CD4-positive, alpha-beta T cell treated with Interleukin-17A for 1 hour (primary cell): ENCODE measurements around the gene CCR5AS.

ENCODE experiments used
- DNase-seq: peaks from one replicate; pipeline ENCODE4 v3.0.0-alpha.2; 2020

Gene CCR5AS

DNA sequence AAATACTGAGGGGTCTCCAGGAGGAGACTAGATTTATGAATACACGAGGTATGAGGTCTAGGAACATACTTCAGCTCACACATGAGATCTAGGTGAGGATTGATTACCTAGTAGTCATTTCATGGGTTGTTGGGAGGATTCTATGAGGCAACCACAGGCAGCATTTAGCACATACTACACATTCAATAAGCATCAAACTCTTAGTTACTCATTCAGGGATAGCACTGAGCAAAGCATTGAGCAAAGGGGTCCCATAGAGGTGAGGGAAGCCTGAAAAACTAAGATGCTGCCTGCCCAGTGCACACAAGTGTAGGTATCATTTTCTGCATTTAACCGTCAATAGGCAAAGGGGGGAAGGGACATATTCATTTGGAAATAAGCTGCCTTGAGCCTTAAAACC lies 31.6 kb downstream of the CCR5AS start:
- no peak for DNase-seq

DNA sequence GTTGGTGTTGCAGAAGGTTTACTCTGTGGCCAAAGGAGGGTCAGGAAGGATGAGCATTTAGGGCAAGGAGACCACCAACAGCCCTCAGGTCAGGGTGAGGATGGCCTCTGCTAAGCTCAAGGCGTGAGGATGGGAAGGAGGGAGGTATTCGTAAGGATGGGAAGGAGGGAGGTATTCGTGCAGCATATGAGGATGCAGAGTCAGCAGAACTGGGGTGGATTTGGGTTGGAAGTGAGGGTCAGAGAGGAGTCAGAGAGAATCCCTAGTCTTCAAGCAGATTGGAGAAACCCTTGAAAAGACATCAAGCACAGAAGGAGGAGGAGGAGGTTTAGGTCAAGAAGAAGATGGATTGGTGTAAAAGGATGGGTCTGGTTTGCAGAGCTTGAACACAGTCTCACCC lies 32.1 kb downstream of the CCR5AS start:
- DNase-seq, result no peak

DNA sequence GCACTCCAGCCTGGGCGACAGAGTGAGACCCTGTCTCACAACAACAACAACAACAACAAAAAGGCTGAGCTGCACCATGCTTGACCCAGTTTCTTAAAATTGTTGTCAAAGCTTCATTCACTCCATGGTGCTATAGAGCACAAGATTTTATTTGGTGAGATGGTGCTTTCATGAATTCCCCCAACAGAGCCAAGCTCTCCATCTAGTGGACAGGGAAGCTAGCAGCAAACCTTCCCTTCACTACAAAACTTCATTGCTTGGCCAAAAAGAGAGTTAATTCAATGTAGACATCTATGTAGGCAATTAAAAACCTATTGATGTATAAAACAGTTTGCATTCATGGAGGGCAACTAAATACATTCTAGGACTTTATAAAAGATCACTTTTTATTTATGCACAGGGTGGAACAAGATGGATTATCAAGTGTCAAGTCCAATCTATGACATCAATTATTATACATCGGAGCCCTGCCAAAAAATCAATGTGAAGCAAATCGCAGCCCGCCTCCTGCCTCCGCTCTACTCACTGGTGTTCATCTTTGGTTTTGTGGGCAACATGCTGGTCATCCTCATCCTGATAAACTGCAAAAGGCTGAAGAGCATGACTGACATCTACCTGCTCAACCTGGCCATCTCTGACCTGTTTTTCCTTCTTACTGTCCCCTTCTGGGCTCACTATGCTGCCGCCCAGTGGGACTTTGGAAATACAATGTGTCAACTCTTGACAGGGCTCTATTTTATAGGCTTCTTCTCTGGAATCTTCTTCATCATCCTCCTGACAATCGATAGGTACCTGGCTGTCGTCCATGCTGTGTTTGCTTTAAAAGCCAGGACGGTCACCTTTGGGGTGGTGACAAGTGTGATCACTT lies 34.1 kb downstream of the CCR5AS start:
- DNase-seq, result peak; percentile 59

DNA sequence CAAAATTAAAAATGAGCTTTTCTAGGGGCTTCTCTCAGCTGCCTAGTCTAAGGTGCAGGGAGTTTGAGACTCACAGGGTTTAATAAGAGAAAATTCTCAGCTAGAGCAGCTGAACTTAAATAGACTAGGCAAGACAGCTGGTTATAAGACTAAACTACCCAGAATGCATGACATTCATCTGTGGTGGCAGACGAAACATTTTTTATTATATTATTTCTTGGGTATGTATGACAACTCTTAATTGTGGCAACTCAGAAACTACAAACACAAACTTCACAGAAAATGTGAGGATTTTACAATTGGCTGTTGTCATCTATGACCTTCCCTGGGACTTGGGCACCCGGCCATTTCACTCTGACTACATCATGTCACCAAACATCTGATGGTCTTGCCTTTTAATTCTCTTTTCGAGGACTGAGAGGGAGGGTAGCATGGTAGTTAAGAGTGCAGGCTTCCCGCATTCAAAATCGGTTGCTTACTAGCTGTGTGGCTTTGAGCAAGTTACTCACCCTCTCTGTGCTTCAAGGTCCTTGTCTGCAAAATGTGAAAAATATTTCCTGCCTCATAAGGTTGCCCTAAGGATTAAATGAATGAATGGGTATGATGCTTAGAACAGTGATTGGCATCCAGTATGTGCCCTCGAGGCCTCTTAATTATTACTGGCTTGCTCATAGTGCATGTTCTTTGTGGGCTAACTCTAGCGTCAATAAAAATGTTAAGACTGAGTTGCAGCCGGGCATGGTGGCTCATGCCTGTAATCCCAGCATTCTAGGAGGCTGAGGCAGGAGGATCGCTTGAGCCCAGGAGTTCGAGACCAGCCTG lies 35.1 kb downstream of the CCR5AS start:
- DNase-seq, result no peak

DNA sequence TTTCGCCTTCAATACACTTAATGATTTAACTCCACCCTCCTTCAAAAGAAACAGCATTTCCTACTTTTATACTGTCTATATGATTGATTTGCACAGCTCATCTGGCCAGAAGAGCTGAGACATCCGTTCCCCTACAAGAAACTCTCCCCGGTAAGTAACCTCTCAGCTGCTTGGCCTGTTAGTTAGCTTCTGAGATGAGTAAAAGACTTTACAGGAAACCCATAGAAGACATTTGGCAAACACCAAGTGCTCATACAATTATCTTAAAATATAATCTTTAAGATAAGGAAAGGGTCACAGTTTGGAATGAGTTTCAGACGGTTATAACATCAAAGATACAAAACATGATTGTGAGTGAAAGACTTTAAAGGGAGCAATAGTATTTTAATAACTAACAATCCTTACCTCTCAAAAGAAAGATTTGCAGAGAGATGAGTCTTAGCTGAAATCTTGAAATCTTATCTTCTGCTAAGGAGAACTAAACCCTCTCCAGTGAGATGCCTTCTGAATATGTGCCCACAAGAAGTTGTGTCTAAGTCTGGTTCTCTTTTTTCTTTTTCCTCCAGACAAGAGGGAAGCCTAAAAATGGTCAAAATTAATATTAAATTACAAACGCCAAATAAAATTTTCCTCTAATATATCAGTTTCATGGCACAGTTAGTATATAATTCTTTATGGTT lies 35.9 kb downstream of the CCR5AS start, which contains the start of gene CCR5:
CCR5 (plus strand) TSS at position 108 of the 680 bp plus-strand sequence. CDS start 1,957 bp downstream, outside the sequence.
- peak; percentile 63 for DNase-seq

DNA sequence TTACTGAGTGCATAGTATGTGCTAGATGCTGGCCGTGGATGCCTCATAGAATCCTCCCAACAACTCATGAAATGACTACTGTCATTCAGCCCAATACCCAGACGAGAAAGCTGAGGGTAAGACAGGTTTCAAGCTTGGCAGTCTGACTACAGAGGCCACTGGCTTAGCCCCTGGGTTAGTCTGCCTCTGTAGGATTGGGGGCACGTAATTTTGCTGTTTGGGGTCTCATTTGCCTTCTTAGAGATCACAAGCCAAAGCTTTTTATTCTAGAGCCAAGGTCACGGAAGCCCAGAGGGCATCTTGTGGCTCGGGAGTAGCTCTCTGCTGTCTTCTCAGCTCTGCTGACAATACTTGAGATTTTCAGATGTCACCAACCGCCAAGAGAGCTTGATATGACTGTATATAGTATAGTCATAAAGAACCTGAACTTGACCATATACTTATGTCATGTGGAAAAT lies 37.2 kb downstream of the CCR5AS start:
- no peak for DNase-seq

DNA sequence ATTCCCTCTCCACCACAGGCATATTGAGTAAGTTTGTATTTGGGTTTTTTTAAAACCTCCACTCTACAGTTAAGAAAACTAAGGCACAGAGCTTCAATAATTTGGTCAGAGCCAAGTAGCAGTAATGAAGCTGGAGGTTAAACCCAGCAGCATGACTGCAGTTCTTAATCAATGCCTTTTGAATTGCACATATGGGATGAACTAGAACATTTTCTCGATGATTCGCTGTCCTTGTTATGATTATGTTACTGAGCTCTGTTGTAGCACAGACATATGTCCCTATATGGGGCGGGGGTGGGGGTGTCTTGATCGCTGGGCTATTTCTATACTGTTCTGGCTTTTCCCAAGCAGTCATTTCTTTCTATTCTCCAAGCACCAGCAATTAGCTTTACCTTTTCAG lies 37.7 kb downstream of the CCR5AS start:
- no peak for DNase-seq

DNA sequence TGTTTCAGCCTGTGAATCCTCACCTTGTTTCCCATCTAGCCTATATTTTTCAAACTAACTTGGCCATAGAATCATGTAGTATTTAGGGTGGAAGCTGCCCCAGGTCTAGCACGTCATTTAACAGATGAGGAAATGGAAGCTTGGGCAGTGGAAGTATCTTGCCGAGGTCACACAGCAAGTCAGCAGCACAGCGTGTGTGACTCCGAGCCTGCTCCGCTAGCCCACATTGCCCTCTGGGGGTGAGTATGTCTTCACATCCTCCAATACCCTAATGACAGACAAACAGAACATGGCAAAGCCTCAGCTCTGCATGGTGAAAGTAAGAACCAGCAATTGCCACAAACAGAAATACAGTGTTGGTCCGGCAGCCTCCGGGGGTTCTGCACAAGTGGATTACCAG lies 38.3 kb downstream of the CCR5AS start:
- DNase-seq, result peak; percentile 82

DNA sequence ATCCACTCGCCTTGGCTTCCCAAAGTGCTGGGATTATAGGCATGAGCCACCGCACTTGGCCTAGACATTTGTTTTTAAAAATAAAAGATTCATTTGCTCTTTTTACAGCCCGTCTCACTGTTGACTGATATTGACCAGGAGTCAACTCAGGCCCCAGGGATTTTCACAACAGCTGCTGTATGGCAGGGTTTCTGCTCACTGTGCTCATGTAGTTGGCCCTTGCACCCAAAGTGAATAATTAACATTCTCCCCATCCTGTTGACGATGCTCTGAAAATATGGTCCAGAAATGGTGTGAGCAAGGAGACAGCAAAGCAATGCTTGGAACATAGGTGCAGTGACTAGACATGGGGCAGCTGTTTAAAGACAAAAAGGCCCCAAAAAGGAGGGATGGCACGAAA lies 39.1 kb downstream of the CCR5AS start:
- no peak for DNase-seq

DNA sequence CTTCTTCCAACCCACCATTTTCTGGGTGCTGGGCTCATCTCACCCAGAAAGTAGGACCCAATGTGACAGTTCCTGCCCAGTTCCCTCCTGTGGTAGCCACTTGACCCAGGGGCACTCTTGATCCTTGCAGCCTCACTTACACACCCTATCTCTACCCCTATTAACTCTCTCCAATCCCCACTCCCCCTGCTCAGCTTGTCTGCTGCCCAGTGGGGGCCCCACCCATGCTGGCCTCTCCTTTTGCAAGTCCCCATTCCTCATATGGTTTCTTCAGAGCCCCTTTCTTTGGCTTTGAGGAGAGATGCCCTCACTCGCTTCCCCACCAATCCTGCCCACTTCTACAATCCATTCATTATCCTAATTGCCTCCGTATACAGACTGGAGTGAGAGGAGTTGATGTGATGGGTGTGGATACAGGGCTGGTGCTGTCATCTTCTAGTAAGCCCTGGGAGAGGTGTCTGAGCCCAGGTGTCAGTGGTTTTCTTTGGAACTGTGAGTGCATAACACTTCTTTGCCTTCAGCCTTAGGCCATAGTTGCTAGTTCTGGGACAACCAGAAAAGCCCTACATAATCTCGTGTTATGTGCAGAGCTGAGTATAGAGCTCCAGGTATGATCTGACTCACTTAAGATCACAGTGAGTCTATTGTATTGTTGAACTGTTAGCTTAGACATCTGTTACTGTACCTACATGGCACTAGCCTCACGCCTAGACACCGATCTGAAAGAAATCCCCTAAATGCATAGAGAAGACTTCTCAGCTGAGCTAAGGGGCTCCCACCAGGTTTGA lies 40.9 kb downstream of the CCR5AS start:
- DNase-seq, result no peak

DNA sequence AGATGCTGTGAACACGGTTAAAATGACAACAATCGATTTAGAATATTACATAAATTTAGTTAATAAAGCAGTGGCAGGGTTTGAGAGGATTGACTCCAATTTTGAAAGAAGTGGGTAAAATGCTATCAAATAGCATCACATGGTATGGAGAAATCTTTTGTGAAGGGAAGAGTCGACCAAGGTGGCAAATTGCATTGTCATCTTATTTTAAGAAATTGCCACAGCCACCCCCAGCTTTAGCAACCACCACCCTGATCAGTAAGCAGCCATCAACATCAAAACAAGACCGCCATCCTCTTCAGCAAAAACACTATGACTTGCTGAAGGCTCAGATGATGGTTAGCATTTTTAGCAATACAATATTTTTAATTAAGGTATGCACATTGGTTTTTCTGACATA lies 41.8 kb downstream of the CCR5AS start:
- DNase-seq, result no peak

DNA sequence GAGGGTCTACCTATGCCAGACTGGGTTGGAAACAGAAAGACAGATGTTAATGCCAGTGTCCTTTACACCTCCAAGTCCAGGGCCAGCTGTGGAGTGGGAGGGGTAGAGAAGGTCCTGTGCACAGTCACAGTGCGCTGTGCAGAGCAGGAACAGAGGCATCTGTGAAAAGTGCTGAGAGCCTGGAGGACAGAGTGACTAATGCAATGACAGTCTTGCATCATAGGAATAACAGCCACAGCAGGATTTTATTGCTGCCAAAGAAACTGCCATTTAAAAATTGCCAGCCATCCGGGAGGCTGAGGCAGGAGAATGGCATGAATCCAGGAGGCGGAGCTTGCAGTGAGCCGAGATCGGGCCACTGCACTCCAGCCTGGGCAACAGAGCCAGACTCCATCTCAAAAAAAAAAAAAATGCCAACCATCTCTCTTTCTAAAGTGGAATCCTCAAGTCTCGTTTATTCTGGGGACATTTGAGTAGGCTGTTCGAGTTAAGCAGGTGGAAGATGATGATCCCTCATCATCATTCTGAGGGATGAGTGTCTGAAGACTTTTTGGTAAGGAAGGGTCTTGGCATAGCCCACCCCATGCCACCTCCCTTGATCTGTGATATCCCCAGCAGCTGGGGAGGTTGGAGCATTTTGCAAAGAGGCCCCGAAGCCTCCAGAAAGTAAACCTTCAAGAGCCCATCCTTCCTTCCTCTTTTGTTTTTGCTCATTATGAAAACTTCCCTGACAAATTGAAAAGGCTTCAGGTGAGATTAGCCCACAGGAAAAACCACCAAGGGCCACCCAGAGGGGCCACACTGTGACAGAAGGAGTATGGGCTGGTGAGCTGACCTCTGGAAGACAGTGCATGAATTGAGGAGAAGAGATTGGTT lies 45.2 kb downstream of the CCR5AS start:
- no peak for DNase-seq

DNA sequence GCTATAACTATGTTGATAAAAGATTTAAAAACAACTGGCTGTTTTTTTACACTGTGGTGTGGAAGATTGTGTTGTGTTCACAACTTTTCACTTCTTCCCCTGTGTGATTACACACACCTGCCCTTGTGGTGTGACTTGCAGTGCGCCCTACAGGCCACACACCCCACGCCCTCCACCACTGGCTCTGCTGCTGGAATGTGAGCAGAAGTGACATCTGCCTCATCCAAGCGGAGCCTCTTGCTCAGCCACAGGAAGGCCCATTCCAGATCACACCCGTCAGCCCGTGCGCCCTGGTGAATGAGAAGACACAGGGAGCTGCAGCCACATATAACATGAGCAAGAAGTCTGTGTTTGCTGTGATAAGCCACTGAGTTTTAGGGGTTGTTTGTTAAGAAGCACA lies 46.0 kb downstream of the CCR5AS start:
- no peak for DNase-seq

DNA sequence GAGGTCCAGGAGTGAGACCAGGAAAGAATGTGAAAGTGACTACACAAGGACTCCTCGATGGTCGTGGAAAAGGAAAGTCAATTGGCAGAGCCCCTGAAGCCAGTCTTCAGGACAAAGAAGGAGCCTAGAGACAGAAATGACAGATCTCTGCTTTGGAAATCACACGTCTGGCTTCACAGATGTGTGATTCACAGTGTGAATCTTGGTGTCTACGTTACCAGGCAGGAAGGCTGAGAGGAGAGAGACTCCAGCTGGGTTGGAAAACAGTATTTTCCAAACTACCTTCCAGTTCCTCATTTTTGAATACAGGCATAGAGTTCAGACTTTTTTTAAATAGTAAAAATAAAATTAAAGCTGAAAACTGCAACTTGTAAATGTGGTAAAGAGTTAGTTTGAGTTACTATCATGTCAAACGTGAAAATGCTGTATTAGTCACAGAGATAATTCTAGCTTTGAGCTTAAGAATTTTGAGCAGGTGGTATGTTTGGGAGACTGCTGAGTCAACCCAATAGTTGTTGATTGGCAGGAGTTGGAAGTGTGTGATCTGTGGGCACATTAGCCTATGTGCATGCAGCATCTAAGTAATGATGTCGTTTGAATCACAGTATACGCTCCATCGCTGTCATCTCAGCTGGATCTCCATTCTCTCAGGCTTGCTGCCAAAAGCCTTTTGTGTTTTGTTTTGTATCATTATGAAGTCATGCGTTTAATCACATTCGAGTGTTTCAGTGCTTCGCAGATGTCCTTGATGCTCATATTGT lies 47.0 kb downstream of the CCR5AS start:
- no peak for DNase-seq

DNA sequence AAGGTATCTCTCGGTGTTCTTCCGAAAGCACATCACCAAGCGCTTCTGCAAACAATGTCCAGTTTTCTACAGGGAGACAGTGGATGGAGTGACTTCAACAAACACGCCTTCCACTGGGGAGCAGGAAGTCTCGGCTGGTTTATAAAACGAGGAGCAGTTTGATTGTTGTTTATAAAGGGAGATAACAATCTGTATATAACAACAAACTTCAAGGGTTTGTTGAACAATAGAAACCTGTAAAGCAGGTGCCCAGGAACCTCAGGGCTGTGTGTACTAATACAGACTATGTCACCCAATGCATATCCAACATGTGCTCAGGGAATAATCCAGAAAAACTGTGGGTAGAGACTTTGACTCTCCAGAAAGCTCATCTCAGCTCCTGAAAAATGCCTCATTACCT lies 48.4 kb downstream of the CCR5AS start:
- DNase-seq, result no peak

DNA sequence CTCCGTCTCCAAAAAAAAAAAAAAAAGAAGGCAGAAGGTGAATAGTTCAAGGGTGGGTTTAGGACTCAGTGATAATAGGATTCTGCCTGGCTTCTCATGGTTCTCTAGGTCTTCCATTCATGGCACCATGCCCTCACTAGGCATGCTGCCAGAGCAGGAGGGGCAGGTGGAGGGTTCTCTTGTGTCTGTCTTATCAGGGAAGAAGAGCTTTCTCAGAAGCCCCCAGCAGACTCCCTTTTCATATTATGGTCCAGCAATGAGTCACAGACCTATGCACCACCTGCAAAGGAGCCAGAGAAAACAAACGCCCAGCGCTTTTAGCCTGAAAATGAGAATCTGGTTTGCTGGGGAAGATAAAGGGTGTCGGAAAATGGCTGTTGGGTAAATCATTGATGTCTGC lies 50.0 kb downstream of the CCR5AS start:
- no peak for DNase-seq

DNA sequence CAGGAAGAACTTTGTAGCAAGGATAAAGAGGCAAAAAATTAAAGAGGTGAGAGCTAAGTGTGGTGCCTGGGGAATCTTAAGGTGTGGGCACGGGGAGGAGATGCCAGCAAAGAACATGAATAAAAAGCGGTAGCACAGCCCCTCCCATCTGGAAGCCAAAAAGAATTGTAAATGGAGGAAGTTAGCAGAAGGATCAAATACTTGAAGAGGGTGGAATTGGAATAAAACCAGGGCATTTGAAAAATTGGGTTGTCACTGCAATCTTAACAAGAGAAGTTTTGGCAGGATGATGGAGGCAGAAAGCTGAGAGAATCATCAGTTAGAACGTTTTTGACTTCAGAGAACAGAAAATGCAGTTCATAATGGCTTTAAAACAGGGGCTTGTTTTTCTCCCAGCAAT lies 50.6 kb downstream of the CCR5AS start:
- DNase-seq, result no peak

DNA sequence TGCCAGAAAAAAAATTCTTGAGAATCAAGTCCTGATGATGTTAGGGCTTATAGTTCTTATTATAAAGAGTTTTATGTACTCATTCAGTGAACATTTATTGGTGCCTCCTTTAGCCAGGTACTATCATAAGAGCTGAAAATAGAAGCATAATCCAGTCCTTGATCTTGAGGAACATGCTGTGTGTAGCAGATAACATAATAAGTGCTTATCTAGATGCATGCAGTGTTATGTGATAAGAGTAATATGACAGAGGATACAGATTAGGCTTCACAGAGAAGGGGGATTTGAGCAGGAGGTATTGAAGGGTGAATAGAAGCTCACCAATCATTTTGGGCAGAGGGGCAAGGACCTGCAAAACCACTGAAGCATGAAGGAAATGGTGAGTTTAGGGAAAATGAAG lies 51.9 kb downstream of the CCR5AS start:
- no peak for DNase-seq

DNA sequence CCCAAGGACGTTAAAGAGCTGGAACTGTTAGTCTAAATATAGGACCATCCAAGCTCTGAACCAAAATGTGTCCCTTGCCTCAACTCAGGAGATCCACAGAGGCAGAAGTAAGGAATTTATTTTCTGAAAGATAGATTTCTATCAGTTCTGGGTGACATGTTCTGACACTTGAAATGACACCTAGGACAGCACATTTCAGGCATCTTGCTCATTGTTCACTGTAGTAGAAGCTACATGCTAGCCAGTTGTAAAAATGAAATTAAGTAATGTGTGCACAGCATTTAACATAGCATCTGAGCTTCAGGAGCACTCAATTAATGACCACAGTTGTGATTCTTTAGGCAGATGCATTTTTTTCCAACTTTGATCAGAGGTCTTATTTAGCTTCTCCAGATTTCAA lies 52.4 kb downstream of the CCR5AS start:
- no peak for DNase-seq

DNA sequence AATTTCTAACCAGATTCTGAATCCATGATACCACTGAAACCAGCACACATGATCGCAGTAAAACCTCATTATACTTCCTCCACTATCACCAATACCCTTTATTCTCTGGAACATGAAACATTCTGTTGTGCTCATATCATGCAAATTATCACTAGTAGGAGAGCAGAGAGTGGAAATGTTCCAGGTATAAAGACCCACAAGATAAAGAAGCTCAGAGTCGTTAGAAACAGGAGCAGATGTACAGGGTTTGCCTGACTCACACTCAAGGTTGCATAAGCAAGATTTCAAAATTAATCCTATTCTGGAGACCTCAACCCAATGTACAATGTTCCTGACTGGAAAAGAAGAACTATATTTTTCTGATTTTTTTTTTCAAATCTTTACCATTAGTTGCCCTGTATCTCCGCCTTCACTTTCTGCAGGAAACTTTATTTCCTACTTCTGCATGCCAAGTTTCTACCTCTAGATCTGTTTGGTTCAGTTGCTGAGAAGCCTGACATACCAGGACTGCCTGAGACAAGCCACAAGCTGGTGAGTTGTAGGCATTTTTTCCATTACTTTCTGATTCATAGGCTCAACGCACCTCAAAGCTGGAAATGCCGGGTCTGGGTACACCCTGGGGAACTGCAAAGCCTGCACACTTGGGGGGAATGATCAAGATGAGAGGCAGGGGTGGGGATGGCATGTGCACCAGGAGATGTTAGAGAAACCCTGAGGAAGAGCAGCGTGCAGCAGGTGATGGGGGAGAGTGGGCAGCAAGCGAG lies 53.0 kb downstream of the CCR5AS start, which contains the start of gene CCR2:
CCR2 (plus strand) TSS at position 465 of the 764 bp plus-strand sequence. CDS start 3,417 bp downstream, outside the sequence.
- no peak for DNase-seq
